NAMALWA (cell line): ENCODE results near the gene MRPL55.

ENCODE experiments used
- DNase-seq: peaks from one replicate; pipeline ENCODE4 v3.0.0-alpha.2; 2015; ENCODE audit warnings: low spot score

The MRPL55 gene

GRCh38 chr1:228100822-228101613, 8.1 kb downstream of the MRPL55 start:
- peak; percentile 3 for DNase-seq

- DNase-seq, result no peak
Observed at GRCh38 chr1:228099331-228099732, 9.8 kb downstream of the MRPL55 start.

GRCh38 chr1:228098323-228098931, 10.7 kb downstream of the MRPL55 start:
- no peak for DNase-seq

- no peak for DNase-seq
Observed at GRCh38 chr1:228097333-228098081, 11.6 kb downstream of the MRPL55 start.

GRCh38 chr1:228096416-228097332, 12.4 kb downstream of the MRPL55 start:
- no peak for DNase-seq

GRCh38 chr1:228095938-228096337, 13.2 kb downstream of the MRPL55 start:
- no peak for DNase-seq

GRCh38 chr1:228095161-228095560, 13.9 kb downstream of the MRPL55 start:
- no peak for DNase-seq

GRCh38 chr1:228094432-228095016, 14.6 kb downstream of the MRPL55 start:
- no peak for DNase-seq

GRCh38 chr1:228093050-228093906, 15.8 kb downstream of the MRPL55 start:
- no peak for DNase-seq

GRCh38 chr1:228092342-228093049, 16.6 kb downstream of the MRPL55 start:
- DNase-seq, result no peak

- no peak for DNase-seq
Observed at GRCh38 chr1:228091084-228091483, 18.0 kb downstream of the MRPL55 start.

GRCh38 chr1:228090613-228091081, 18.5 kb downstream of the MRPL55 start:
- no peak for DNase-seq

GRCh38 chr1:228089519-228090380, 19.3 kb downstream of the MRPL55 start:
- DNase-seq, result no peak

- DNase-seq, result no peak
Observed at GRCh38 chr1:228088586-228089498, 20.3 kb downstream of the MRPL55 start.

GRCh38 chr1:228087771-228088251, 21.3 kb downstream of the MRPL55 start:
- DNase-seq, result no peak

- no peak for DNase-seq
Observed at GRCh38 chr1:228085287-228085951, 23.7 kb downstream of the MRPL55 start.

GRCh38 chr1:228084797-228085196, 24.3 kb downstream of the MRPL55 start:
- DNase-seq, result no peak
